ENCODE results near the gene WFS1.

- TF ChIP-seq EP300 (IDR thresholded peaks at IDR 0.05) (no peak), CTCF (IDR thresholded peaks at IDR 0.05) (no peak)
Measured at GRCh38 chr4:6273661-6273990, 4.0 kb downstream of the WFS1 start.

All from upper lobe of left lung (tissue), 4 donors.